Measurements from ENCODE around the gene JMJD7. TPM values are rescaled to one million over a fixed set of nuclear protein-coding genes. Genes with fewer than 3 reads are reported as not detected.

JMJD7 gene
- total and polyA plus RNA-seq, 10 donors = 3.2 to 20.1 (median 10.7) TPM

DNA sequence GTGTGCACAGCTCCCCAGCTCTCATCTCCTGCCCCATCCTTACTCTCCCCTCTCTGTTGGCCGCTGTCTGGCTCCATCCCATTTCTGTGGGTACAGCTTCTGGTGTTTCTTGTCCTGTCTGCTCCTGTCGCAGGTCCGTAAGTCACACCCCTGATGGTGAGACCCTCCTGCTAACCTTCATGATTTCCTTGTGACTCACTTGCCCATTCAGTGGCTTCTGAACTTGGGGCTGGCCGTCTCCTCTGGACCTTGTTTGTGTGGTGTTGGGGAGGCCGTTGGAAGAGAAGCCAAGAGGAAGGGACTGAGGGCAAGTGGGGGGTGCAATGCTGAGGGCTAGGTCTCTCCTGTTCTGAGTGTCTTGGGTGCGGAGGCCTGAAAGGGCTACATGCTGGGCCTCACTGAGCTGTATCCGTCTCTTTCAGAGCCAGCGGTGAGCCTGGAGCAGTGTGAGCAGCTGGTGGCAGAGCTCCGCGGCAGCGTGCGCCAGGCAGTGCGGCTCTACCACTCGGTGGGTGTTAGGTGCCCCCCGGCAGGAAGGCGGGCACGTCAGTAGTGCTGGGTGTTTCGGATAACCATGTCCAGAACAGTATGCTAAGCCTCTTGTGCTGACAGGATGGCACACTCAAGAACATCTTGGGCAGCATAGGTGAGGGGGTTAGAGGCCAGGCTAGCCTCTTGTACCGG, 3.7 kb upstream of the JMJD7 start:
- no peak for TF ChIP-seq POLR2A (IDR thresholded peaks at IDR 0.05)
- no peak for TF ChIP-seq POLR2AphosphoS5 (IDR thresholded peaks at IDR 0.05)
- TF ChIP-seq, protein P1, sequence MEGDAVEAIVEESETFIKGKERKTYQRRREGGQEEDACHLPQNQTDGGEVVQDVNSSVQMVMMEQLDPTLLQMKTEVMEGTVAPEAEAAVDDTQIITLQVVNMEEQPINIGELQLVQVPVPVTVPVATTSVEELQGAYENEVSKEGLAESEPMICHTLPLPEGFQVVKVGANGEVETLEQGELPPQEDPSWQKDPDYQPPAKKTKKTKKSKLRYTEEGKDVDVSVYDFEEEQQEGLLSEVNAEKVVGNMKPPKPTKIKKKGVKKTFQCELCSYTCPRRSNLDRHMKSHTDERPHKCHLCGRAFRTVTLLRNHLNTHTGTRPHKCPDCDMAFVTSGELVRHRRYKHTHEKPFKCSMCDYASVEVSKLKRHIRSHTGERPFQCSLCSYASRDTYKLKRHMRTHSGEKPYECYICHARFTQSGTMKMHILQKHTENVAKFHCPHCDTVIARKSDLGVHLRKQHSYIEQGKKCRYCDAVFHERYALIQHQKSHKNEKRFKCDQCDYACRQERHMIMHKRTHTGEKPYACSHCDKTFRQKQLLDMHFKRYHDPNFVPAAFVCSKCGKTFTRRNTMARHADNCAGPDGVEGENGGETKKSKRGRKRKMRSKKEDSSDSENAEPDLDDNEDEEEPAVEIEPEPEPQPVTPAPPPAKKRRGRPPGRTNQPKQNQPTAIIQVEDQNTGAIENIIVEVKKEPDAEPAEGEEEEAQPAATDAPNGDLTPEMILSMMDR (IDR thresholded peaks at IDR 0.05 in 8 of 11, conservative IDR thresholded peaks at IDR 0.05 in 3 of 11) = no peak
- peaks cover 7 to 20% (median 16%) of the 10 kb centered on the region in 6 donors for H3K4me1 ChIP-seq
- peaks cover 0 to 67% (median 43%) of the 10 kb centered on the region in 6 donors for H3K36me3 ChIP-seq
- intact Hi-C loops (cut with DNase I; ENCODE audit: low total_unique reads) = no loop called here
- no peak for DNase-seq
- WGBS, 5 donors = 86 to 97% (median 93%) methylated on average over 8 to 19 of the region's 19 CpGs
- H3K9me3 ChIP-seq = no peaks in the 10 kb centered on the region
- no peak overlapping the region for H3K27ac ChIP-seq
- H3K27me3 ChIP-seq (replicated peaks in 1 of 7) = no peaks in the 10 kb centered on the region
- H3K4me3 ChIP-seq = no peak overlapping the region

DNA sequence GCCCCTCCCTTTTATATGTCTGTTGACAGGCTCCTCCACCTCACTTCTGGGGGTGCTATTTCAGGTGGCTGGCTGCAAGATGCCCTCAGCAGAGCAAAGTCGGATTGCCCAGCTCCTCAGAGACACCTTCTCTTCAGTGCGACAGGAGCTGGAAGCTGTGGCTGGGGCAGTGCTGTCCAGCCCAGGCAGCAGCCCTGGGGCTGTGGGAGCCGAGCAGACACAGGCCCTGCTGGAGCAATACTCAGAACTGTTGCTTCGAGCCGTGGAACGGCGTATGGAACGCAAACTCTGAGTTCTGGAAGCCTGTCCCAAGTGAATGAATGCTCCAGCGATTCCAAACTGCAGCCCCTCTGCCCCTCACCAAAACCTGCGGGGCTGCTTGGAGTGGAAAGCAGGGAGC, 2.7 kb upstream of the JMJD7 start:
- no peak overlapping the region for H3K4me3 ChIP-seq
- intact Hi-C loops (cut with DNase I; ENCODE audit: low total_unique reads) = no loop called here
- no peak for TF ChIP-seq POLR2AphosphoS5 (IDR thresholded peaks at IDR 0.05)
- TF ChIP-seq POLR2A (IDR thresholded peaks at IDR 0.05) = no peak
- TF ChIP-seq, protein P1 (IDR thresholded peaks at IDR 0.05 in 8 of 11, conservative IDR thresholded peaks at IDR 0.05 in 3 of 11) = no peak
- no peaks in the 10 kb centered on the region for H3K27me3 ChIP-seq (replicated peaks in 1 of 7)
- H3K36me3 ChIP-seq = peaks cover 0 to 64% (median 35%) of the 10 kb centered on the region in 6 donors
- 90 to 97% (median 94%) methylated on average over 7 to 10 of the region's 10 CpGs for WGBS, 5 donors
- H3K27ac ChIP-seq = no peak overlapping the region
- no peaks in the 10 kb centered on the region for H3K9me3 ChIP-seq
- peaks cover 8 to 29% (median 23%) of the 10 kb centered on the region in 6 donors for H3K4me1 ChIP-seq
- no peak for DNase-seq

DNA sequence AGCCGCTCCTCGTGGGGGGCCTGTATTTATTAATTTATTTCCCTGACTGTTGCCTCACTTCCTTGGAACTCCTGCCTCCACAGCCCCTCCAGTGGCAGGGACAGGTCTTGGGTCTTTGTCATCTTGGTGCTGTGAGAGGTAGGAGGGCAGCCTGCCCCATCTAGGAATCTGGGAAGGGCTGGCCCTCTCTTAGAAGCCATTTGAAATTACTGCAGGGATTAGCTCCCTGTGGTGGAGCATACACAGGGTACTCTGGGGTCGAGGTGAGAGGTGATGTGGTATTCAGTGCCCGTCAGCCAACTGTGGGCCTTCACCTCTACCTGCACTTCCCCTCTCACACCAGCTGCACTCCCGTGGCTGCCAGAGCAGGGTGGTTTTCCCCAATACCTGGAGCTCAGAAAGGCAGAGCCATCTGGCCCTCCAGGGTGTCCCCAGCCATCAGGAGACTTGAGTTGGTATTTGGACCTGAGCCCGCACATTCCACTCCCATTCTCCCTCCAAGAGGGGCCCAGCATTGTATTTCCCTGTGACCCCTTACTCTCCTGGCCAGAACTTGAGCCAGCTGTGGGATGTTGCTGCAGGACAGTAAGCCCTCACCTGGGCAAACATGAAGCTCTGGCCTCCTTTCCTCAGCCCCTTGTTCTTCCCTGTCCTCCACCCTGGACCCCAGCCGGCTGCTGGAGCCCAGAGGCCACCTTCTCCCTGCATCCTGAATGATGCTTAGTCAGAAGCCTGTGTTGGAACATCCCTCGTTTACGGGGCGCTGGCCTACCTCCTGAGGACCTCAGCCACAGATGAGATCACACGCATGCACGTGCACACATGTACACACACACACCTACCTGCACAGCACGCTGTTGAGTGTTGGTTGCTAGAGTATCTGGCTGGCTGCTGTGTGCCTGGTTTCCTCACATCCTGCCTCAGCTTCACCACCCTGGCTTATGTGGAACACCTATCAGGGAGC, 2.0 kb upstream of the JMJD7 start:
- no peak for TF ChIP-seq POLR2A (IDR thresholded peaks at IDR 0.05)
- no peak for TF ChIP-seq POLR2AphosphoS5 (IDR thresholded peaks at IDR 0.05)
- TF ChIP-seq, protein P1 (IDR thresholded peaks at IDR 0.05 in 8 of 11, conservative IDR thresholded peaks at IDR 0.05 in 3 of 11) = no peak
- Histone ChIP-seq H3K4me1 (peaks cover 8 to 36% (median 25%) of the 10 kb centered on the region in 6 donors), H3K4me3 (no peak overlapping the region), H3K9me3 (no peaks in the 10 kb centered on the region), H3K36me3 (peaks cover 0 to 64% (median 29%) of the 10 kb centered on the region in 6 donors), H3K27ac (no peak overlapping the region), H3K27me3 (replicated peaks in 1 of 7) (no peaks in the 10 kb centered on the region)
- WGBS, 5 donors = 73 to 90% (median 79%) methylated on average over 12 to 13 of the region's 13 CpGs
- intact Hi-C loops (cut with DNase I; ENCODE audit: low total_unique reads) = no loop called here
- no peak for DNase-seq
